ENCODE measurements around the gene CLDND2.

Gene CLDND2

DNA sequence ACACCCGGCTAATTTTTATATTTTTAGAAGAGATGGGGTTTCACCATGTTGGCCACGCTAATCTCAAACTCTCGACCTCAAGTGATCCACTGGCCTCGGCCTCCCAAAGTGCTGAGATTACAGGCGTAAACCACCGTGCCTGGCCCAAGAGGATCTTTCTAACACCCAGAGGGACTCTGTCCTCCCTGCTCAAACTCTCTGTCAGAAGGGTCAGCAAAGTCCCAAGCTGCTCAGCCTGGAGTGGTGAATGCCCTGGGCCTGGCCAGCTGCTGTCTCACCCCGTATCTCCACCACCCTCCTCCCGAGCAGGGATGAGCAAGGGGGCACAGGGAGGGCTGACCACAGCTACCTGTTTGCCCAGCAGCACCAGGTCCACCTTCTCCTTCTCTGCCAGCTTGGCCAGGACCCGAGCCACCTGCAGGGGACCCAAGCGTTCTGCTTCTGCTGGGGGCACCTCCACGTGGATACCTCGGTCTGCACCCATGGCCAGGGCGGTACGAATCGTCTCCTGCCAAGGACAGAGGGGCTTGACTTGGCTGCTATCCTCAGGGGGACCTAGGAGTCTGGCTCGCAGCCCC is 15.9 kb downstream of the CLDND2 start:
- DNase-seq = no peak

DNA sequence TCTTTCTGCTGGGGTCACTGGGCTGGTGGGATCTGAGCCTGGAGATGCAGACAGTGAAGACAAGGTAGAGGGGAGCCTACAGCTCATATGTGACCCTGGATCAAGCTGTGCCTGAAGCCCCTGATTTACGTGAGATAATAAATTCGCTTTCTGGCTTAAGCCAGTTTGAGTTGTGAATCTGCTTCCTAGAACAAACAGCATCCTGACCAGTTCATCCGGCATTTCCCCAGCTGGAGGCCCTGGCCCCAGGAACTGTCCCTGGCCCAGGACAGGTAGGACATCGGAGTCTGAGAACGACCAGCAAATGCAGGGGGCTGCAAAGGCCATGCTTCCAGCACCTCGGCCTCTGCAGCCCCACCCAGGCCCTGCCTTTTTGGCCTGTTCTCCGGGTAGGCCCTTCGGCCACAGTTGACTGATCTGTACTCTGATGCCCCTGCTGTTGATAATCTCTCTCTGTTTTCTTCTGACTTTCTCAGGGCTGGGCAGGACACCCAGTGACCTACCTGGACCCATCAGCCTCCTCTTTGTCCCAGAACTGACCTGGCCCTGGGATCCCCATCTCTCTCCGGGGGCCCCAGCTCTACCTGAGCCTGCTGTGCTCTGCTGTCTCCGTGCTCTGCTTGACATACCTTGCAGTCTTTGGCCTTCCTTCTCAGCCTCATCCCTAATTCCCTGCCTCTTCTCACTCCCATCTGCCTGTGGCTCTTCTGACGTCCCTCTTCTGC is 17.4 kb downstream of the CLDND2 start:
- DNase-seq = no peak

DNA sequence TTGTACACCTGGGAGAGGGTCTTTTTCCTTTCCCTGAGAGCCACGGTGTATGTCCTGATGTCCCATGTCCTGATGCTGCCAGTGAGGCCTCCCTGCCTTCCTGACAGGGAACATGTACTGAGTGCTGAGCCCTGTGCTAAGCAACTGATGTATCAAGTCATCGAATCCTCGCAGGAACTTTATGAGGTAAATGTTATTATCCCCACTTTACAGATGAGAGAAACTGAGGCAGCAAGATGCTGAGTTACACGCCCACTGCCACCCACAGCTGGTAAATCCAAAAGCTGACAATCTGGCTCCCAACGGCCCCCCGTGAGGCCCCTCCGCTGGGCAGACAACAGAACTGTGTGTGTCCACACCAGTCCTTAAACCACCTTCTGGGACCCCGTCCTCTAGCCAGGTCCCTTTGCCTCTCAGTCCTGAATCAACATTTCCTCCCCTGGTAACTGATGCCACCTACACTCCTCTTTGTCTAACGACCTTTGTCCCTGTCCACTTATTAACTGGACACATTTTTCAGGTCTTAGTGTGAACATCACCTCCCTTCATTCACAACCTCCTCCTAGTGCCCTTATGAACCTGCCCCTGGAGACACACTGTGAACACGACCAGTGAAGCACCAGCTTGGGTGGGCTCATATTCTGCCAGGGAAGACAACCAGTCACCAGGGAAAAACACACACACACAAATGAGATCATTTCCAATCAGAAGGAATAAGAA is 21.4 kb downstream of the CLDND2 start:
- DNase-seq = no peak

DNA sequence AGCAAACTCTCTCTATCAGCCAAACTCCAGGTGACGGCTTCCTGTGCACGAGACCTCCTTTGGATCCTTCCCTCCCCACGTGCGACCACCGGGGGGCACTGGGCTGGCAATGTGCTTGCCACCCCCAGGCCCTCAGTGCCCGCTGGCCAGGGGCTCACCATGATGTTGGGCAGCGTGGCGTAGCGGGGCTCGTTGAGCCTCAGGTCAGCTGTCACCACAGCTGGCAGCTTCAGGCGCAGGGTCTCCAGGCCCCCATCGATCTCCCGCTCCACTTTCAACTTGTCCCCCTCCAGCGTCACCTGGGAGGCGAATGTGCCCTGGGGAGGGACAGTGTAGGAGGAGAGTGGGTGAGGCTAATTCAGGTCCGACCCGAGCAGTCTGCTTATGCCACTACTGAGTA is 22.1 kb downstream of the CLDND2 start:
- no peak for DNase-seq

DNA sequence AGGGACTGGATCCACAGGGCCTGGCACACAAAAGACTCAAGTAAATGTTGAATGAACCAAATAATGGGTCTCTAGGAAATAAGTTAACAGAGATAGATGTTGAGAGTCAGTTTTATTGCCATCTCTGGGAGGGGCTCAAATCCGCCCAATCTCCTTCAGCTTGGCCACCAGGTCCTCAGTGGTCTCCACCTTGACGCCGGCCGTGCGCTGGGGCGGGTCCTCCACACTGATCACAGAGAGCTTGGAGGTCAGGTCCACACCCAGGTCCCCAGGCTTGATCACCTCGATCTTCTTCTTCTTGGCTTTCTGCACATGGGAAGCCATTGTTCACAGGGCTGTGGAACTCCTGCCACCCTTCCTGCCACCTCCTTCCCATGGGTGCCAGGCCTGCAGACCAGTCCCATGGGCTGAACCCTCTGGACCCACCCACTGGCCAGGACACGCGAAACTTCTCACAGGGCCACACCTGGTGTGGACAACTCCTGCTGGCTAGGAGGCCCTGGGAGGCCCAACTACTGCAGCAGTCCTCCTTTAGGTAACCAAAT is 23.7 kb downstream of the CLDND2 start:
- DNase-seq = no peak

DNA sequence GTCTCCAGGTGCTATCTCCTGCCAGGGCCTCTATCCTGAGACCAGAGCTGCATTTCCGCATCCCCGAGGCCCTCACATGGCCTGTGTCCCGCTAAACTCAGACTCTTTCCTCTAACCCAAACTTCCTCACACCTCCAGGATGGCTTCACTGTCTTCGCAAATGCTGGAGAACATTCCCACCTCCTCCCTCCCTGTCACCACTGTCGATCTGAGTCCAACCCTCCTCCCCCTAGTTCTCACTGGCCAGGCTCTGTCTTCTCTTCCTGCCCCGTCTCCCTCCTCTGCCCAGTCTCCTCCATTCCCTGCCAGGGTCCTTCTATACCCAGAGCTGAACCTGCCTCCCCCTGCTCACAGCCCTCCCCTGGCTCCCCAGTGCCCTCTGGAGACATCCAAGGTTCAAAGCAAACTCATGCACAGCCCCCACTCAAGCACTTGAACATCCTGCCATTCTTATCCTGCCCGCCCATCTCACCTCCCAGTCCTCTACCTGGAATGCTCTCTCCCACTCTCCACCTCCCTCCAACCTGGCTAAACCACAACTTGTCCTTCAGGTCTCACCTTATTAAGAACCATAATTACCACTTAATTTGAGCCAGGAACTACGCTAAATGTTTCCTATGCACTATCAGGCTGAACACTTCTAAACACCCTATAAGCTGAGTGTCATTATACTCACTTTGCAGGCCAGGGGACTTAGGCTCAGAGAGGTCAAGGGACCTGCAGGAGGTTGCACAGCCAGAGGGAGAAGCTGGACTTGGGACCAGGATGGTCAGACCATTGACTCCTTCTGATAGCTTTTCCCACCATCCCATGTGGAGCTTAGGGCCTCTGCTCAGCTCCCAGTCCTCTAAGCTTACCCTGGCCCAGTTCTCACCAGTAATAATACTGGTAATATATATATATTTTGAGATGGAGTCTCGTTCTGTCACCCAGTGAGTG is 25.9 kb downstream of the CLDND2 start:
- DNase-seq = no peak

DNA sequence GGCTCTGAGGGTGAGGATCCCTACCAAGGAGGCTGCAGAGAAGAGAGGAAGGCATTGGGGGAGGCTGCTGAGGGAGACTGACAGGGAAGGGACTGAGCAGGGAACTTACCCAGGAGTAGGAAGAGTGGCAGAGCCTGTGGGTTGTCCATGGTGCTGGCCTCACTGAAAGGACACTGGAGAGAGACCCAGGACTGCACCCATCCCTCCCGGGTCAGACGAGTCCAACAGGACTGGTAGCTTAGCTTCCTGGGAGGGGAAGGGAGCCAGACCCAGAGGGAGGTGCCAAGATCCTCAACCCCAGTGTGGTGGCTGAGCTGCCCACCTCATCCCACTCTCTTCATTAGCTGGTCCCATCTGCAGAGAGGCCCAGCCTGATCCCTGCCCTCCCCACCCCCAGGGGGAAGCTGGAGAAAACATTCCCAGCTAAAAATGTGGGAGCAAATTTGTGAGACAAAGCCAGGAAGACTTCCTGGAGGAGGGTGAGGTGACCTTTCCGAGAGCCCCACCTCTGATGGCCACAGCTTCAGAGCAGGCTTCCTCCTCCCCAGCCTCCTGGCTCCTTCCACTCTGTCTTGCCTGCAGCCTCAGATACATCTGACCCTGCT is 26.7 kb downstream of the CLDND2 start, which contains the start of gene VSIG10L:
VSIG10L (minus strand) TSS at position 164 of the 605 bp plus-strand sequence; CDS start at position 149, 15 bp downstream.
- DNase-seq = no peak

DNA sequence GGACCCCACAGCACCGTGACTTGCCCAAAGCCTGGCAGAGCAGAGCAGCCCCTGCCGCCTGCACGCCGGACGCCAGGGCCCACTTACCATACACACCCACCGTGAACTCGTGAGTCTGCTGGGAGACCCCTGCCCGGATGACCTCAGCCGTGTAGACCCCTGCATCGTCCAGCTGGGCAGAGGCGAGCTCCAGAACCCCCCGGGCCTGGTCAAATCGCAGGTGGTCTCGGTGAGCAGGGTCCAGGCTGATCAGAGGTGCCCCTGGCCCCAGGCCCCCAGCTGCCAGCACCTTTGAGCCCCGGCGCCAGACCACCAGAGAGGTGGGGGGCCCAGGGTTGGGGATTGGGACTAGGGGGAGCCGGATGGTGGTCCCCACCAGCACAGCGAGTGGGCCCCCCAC is 27.7 kb downstream of the CLDND2 start:
- DNase-seq = no peak

DNA sequence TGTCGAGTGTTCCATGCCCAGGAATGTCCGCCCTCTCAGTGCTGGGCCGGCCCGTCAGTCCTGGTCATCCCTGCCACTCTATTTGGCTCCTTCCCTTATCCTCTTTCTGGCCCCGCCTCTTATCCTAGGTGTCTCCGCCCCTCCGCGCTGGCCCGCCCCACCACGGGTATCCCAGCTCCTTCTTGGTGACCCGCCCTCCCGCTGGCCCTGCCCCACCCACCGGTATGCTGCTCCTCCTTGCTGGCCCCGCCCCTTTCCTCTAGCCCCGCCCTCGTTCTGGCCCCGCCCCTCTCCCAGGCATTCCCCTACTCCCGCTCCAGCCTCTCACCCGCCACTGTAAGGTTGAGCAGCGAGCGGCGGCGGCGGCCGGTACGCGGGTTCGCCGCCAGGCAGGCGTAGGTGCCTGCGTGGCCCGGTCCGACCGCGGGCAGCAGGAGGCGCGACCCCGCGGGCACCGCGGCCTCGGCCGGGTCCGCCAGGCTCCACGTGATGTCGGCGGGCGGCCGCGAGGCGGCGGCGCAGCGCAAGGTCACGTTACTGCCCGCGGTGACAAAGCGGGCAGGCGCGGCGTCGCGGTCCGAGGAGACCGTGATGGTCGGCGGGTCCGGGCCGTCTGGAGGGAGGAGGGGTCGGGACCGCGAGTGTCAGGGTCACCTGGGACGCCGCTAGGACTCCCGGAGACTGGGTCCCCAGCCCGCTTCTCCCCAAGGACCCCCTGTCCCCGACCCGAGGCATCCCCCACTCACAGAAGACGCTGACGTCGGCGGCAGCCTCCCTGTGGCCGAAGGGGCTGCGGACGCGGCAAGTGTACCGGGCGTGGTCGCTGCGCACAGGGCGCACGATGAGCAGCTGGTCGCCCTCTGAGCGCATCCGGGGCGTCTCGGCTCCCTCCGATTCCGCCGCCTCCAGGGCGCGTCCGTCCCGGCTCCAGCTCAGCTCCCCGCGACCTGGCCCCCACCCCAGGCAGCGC is 28.8 kb downstream of the CLDND2 start:
- peak; percentile 97 for DNase-seq

DNA sequence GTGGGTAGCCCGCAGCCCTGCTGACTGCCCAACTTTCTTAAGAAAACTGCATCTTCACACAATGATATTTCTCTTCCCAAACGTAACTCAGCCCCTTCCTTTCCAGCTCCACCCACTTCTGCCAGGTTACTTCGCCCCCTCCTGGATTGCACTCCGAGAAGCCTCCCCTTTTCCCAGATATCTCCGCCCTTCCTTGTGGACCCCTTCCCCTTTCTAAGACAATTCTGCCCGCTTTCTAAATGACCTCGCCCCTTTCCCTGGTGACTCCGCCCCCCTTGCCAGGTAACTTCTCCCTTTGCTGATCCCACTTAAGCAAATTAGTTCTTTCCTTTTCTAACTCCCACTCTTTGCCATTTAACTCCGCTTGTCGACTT is 29.5 kb downstream of the CLDND2 start:
- no peak for DNase-seq

DNA sequence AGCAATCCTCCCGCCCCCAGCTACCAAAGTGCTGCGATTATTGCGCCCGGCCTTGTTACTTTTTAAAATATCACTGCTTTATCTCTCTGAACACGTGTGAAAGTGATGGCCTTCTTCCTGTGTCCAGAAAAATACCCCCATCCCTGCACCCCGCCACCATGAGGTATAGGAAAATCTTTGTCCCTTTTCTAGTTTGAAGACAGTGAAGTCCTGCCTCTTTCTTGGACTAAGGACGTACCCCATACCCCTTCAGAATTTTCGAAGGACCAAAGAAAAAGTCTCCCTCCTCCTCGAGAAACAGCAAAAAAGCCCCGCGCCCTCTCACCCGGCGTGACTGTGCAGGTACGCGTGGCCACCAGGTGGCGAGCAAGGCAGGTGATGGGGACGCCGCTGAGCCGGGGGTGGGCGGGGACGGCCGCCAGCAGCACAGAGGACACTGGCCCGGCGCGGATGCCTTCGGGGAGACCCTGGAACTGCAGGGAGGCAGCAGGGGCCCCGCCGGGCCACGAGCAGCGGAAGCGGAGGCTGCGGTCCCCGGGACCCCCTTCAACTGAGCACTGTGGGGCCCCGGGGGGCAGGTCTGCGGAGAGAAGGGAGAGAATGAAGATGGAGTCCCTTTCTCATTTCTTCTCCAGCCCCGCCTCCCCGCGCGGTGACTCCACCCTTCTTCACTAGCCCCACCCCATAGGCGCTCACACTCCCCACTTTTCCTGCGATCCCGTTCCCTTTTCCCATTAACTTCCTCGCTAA is 30.1 kb downstream of the CLDND2 start:
- DNase-seq = peak; percentile 88

DNA sequence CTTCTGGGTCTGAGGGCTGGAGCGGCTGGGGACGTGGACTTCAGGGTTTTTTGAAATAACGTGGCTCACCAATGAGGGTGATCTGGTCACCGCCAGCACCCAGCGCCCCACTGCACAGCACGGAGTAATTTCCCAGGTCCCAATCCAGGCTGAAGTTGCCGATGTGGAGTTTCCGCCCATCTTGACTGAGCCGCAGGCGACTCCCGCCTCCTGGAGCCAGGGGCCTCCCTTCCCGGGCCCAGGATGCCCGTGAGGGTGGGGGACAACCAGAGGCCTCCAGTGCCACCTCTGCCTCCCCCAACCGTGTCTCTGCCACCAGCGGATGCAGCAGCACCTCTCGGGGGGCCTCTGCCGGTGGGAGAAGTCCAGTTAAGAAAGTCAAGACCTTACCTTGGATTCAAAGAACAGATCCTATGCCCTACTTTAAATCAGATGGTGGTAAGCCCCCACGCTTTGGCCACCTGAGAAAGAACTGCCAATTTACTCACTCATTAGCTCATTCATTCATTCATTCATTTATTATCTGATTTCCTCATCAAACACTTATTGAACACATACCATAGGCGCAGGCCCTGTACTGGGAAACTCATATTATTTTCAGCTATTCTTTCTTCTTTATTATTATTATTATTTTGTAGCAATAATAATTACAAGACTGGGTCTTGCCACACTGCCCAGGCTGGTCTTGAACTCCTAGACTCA is 30.8 kb downstream of the CLDND2 start:
- DNase-seq = no peak

DNA sequence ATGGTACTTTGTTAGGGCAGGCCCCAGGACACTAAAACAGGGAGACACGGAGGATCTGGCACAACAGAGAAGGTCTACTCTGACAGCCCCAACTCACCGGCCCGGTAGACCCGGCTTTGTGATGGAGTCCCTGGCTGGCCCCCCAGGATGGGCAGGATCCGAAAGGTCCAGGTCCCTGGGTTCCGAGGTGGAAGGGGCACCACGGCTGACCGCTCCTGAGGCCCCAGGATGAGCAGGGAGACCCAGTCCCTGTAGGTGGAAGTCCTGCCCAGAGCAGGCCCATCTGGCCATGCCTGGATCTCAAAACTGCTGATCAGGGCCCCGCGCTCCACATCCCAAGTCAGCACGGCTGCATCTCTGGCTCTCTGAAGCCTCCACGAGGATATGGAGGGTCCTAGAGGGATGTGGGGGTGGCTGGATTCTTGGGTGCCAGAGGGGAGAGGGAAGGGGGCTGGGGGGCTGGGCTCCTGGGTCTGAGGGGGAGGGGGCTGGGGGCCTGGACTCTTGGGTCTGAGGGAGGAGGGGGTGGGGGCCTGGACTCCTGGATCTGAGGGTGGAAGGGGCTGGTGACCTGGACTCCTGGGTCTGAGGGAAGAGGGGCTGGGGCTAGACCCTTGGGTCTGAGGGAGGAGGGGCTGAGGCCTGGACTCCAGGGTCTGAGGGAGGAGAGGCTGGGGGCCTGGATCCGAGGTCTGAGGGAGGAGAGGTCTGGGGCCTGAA is 31.5 kb downstream of the CLDND2 start:
- DNase-seq = no peak

DNA sequence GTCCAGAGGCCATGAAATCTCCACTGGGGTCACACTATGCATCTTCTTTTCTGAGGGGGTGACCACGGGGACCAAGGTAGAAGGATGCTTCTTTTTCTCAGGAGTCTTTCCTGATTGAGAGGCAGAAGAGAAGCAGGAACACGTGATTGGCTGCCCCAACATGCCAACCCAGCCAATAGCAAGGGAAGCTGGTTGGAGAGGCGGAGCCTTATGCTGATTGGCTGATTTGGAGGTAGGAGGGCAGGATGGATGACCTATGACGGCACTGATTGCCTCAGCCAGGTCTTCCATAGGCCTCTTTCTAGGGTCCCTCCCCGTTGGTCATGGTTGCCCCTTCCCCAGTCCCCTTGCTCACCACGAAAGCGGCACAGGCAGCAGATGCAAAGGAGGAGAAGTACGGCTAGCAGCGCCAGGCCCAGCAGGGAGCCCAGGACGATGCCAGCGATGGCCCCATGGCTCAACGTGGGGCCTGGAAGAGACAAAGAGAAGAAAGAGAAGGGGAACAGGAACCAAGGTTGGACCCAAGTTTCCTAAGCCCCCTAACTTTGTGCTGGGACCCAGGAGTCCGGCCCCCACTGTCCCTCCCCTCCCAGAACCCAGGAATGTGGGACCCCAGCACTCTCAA is 34.9 kb downstream of the CLDND2 start:
- no peak for DNase-seq

DNA sequence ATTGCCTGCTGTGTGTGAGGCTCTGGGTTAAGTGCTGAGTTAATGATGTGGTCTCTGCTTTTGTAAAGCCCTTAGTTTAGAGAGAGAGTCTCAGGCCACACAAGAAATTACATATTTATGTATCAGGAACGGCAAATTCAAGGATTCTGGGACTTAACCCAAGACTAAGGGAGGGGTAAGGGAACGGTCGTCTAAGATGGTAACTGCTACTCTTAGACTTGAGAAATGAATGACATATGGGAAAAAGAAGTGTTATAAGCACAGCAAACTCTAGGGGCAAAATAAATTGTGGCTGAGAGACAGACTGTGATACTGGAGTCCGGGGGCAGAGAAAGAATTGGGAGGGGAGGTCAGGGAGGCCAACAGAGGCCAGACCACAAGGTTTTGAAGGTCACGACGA is 37.1 kb downstream of the CLDND2 start:
- no peak for DNase-seq

DNA sequence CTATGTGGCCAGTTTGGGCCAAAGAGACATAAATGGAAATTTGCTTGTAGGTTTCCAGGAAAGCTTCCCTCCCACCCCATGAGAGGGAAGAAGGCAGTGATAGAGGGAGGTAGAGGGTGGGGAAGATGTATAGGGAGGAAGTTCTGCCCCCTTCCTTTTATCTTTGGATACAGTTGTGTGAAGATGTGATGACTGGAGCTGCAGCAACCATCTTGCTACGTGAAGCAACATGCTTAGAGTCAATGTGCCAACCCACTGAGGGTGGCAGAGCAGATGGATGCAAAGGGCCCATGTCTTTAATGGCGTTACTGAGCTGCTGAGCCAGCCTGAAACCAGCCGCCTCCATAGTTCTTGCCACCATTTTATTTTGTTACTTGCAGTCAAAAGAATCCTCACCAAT is 37.6 kb downstream of the CLDND2 start:
- DNase-seq = no peak

DNA sequence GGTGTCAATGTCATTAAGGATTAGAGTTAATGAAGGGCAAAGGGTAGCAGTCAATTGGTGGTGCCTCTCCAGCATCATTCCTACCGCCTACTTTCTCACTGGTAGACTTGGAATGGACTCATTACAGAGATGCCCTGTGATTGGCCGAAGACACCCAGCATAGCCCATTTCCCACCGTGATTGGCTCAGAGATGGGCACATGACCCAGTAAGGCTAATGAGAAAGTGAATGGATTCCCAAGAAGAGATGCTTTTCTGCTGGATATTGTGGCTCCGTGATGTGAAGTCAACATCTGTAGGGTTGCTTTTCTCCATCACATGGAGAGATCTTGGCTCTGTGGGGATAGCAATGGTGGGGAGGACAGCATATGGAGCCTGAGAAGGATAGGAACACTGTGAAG is 38.4 kb downstream of the CLDND2 start:
- DNase-seq = no peak

DNA sequence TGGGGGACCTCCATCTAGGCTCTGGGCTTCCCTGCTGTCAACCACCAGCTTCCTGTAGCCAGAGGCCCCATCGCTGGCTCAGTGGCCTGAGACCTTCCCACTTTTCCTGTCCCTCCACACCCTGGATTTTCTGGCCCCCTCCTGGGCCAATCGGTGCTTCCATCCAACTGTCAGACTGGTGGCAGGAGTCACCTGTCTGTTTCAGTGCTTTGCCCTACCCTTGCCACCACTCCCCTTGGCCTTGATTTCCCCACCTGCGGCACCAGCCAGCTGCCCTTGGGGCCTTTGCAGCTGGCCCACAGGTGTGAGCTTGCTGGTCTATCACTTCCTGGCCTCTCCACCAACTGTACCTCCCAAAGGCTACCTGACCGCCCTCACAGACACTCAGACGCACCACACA is 39.4 kb downstream of the CLDND2 start:
- DNase-seq = no peak

Data from stimulated activated CD4-positive, alpha-beta T cell treated with anti-CD3 and anti-CD28 coated beads, Interleukin-12 subunit alpha, Interleukin-12 subunit beta, amount 100 ng/mL, for 4 hours (primary cell).